Measurements from ENCODE around the gene PON1.

Gene PON1

GRCh38 chr7:95253986-95254385 lies 70.3 kb downstream of the PON1 start:
- no peak for DNase-seq (ENCODE audit: low read depth)

GRCh38 chr7:95251966-95252365 lies 72.4 kb downstream of the PON1 start:
- no peak for DNase-seq (ENCODE audit: low read depth)

- no peak for DNase-seq (ENCODE audit: low read depth)
Observed at GRCh38 chr7:95250571-95250970, 73.8 kb downstream of the PON1 start.

Measured in HS-5 (cell line).